CD4-positive, alpha-beta T cell (primary cell): Measurements from ENCODE around the gene HACL1. TPM values are rescaled to one million over a fixed set of nuclear protein-coding genes. Genes with fewer than 3 reads are reported as not detected.
A peak's percentile ranks its signal among the peaks of the same experiment; 100 is the strongest.

Experiments used
- ATAC-seq: fragments of 200-7000 bp; cut with Tn5 transposase; one replicate; pipeline ENCODE4 v1.10.0; 2022; ENCODE audit warnings: mild to moderate bottlenecking; ENCODE audit not compliant: poor library complexity
- CTCF ChIA-PET: fragments of 350-600 bp; sonication (Branson Sonifier 250); formaldehyde crosslinking; loops from one replicate; lab custom pipeline; 2021; ENCODE audit warnings: antibody characterized with exemption, inconsistent platforms; lab: Charles Lee
- POLR2A ChIA-PET: fragments of 350-600 bp; sonication (Branson Sonifier 250); formaldehyde crosslinking; loops from one replicate; lab custom pipeline; 2021; ENCODE audit warnings: antibody characterized with exemption, inconsistent platforms; lab: Charles Lee
- DNase-seq, 14 experiments: peaks; one replicate each; pipeline ENCODE4 v3.0.0-alpha.2; 2013 to 2020; ENCODE audit warnings: mixed read lengths in 2 of 14
- H3K27ac ChIP-seq, 2 donors: one replicate each; pipeline versions ENCODE4 v1.5.1 to v1.7.0; 2013; ENCODE audit warnings: low read length in 2 of 2, low read depth in 1 of 2, mild to moderate bottlenecking in 1 of 2
- H3K27me3 ChIP-seq, 2 experiments: 1 replicate in 1 of 2; 2 replicates in 1 of 2; pipeline versions ENCODE4 v1.6.1 to v1.7.0; 2013; ENCODE audit warnings: low read length in 2 of 2, control low read depth in 1 of 2, mild to moderate bottlenecking in 1 of 2, moderate library complexity in 1 of 2; ENCODE audit not compliant: insufficient read depth in 2 of 2, control insufficient read depth in 1 of 2
- H3K36me3 ChIP-seq: one replicate; pipeline ENCODE4 v1.6.1; 2013; ENCODE audit warnings: low read length, control low read depth; ENCODE audit not compliant: insufficient read depth
- H3K4me1 ChIP-seq: one replicate; pipeline ENCODE4 v1.6.1; 2013; ENCODE audit warnings: low read length, control low read depth; ENCODE audit not compliant: insufficient read depth
- H3K4me3 ChIP-seq: one replicate; pipeline ENCODE4 v1.5.1; 2013; ENCODE audit warnings: mild to moderate bottlenecking, low read length, moderate library complexity
- H3K9me3 ChIP-seq, 2 experiments: 1 replicate in 1 of 2; 2 replicates in 1 of 2; pipeline versions ENCODE4 v1.6.1 to v1.7.0; 2013; ENCODE audit warnings: low read length in 2 of 2, mild to moderate bottlenecking in 2 of 2, control low read depth in 1 of 2, moderate library complexity in 1 of 2; ENCODE audit not compliant: control insufficient read depth in 1 of 2, insufficient read depth in 1 of 2
- H3K27ac Mint-ChIP-seq: one replicate; pipeline ENCODE4 v1.8.0; 2020; ENCODE audit warnings: mixed read lengths
- H3K27me3 Mint-ChIP-seq: one replicate; pipeline ENCODE4 v1.8.0; 2021; ENCODE audit warnings: mixed read lengths
- H3K36me3 Mint-ChIP-seq: one replicate; pipeline ENCODE4 v1.8.0; 2021; ENCODE audit warnings: low read depth, mixed read lengths
- H3K4me1 Mint-ChIP-seq: one replicate; pipeline ENCODE4 v1.8.0; 2021; ENCODE audit warnings: low read depth, mixed read lengths
- H3K4me3 Mint-ChIP-seq: one replicate; pipeline ENCODE4 v1.8.0; 2020; ENCODE audit warnings: mild to moderate bottlenecking, mixed read lengths
- H3K9me3 Mint-ChIP-seq: one replicate; pipeline ENCODE4 v1.8.0; 2020; ENCODE audit warnings: mixed read lengths
- CTCF ChIP-seq: fragments of 200-600 bp; IDR thresholded peaks from one replicate; pipeline ENCODE4 v1.8.0; 2022; ENCODE audit warnings: antibody characterized with exemption, mild to moderate bottlenecking
- intact Hi-C, 2 experiments: fragments of 100-400 bp; cut with DNase I in 1 of 2; cut with micrococcal nuclease in 1 of 2; formaldehyde crosslinking; loops; one replicate each; pipeline versions ENCODE4 v1.15.1 to v1.9.0; 2023 to 2025; cut with DNase I, micrococcal nuclease
- total RNA-seq, 174 experiments: library from RNA in 2 of 174; stranded (reverse) in 2 of 174; gene quantifications; one replicate each; pipeline ENCODE4 v1.2.3 and lab custom pipeline; 2021 to 2026

Gene HACL1
- total RNA-seq, 2 experiments from 2014 or later: 26.6 to 33.2 TPM

- Mint-ChIP-seq H3K4me1 (peaks cover 29% of the 10 kb centered on the region), H3K36me3 (peaks cover 19% of the 10 kb centered on the region), H3K4me3 (no peak overlapping the region), H3K9me3 (no peaks in the 10 kb centered on the region), H3K27me3 (no peaks in the 10 kb centered on the region), H3K27ac (no peak overlapping the region)
- no peak for DNase-seq
- ChIA-PET CTCF (no interaction called here), POLR2A (interaction anchor here (1.5 kb wide), 1 partner anchor 10 kb away, joined by 3 read pairs; no protein-coding TSS in a partner anchor)
- H3K9me3 ChIP-seq: no peaks in the 10 kb centered on the region
- intact Hi-C loops: loop anchor here in 1 of 2 experiments (5.0 kb wide), 1 partner anchor 1390 kb away; no protein-coding TSS in a partner anchor
- H3K27me3 ChIP-seq: no peaks in the 10 kb centered on the region
- no peak overlapping the region for H3K4me3 ChIP-seq
- no peak overlapping the region for H3K27ac ChIP-seq
- H3K36me3 ChIP-seq: no peaks in the 10 kb centered on the region
- no peak for ATAC-seq
- TF ChIP-seq CTCF: no peak
- H3K4me1 ChIP-seq: peaks cover 16% of the 10 kb centered on the region
These were observed 36.0 kb upstream of the HACL1 start for GRCh38 chr3:15637131-15637951.

- H3K4me3 Mint-ChIP-seq: peak overlapping the region; percentile 5
- H3K9me3 Mint-ChIP-seq: no peaks in the 10 kb centered on the region
- DNase-seq: peak in 4 of 14 experiments; percentile 31 to 51 (median 49)
- Histone ChIP-seq H3K4me1 (peaks cover 16% of the 10 kb centered on the region), H3K27ac (peak overlapping the region in 1 of 2 donors; percentile 5), H3K27me3 (no peaks in the 10 kb centered on the region), H3K4me3 (no peak overlapping the region), H3K9me3 (no peaks in the 10 kb centered on the region), H3K36me3 (no peaks in the 10 kb centered on the region)
- no peak overlapping the region for H3K27ac Mint-ChIP-seq
- peaks cover 8% of the 10 kb centered on the region for H3K36me3 Mint-ChIP-seq
- CTCF ChIA-PET: no interaction called here
- intact Hi-C loops: loop anchor here in 1 of 2 experiments (5.0 kb wide), 1 partner anchor 1391 kb away; no protein-coding TSS in a partner anchor
- H3K4me1 Mint-ChIP-seq: peaks cover 29% of the 10 kb centered on the region
- no peak for TF ChIP-seq CTCF
- no peaks in the 10 kb centered on the region for H3K27me3 Mint-ChIP-seq
- POLR2A ChIA-PET: interaction anchor here (1.5 to 1.6 kb wide), 2 partner anchors 10 to 11 kb away, joined by 3 read pairs; no protein-coding TSS in a partner anchor
- peak; percentile 57 for ATAC-seq
These were observed 34.8 kb upstream of the HACL1 start for GRCh38 chr3:15636028-15636709.

GRCh38 chr3:15635121-15635661 lies 33.8 kb upstream of the HACL1 start:
- no peak overlapping the region for H3K4me3 Mint-ChIP-seq
- no peaks in the 10 kb centered on the region for H3K27me3 ChIP-seq
- peaks cover 19% of the 10 kb centered on the region for H3K4me1 ChIP-seq
- H3K27ac Mint-ChIP-seq: no peak overlapping the region
- CTCF ChIA-PET: no interaction called here
- ATAC-seq (no peak), DNase-seq (no peak)
- no peaks in the 10 kb centered on the region for H3K36me3 ChIP-seq
- POLR2A ChIA-PET: interaction anchor here (1.6 kb wide), 1 partner anchor 11 kb away, joined by 3 read pairs; no protein-coding TSS in a partner anchor
- no peaks in the 10 kb centered on the region for H3K9me3 ChIP-seq
- H3K9me3 Mint-ChIP-seq: no peaks in the 10 kb centered on the region
- no peak for TF ChIP-seq CTCF
- intact Hi-C loops: loop anchor here in 1 of 2 experiments (5.0 kb wide), 1 partner anchor 1392 kb away; no protein-coding TSS in a partner anchor
- peaks cover 10% of the 10 kb centered on the region for H3K36me3 Mint-ChIP-seq
- H3K4me3 ChIP-seq: no peak overlapping the region
- H3K27me3 Mint-ChIP-seq: no peaks in the 10 kb centered on the region
- no peak overlapping the region for H3K27ac ChIP-seq
- H3K4me1 Mint-ChIP-seq: peaks cover 39% of the 10 kb centered on the region
